ENCODE data around the gene NDUFA6.
"Not testable (repeated sequence)": the region's sequence is repeated elsewhere in the genome, so short reads cannot be mapped to it uniquely, and the experiment has no call there.

NDUFA6 gene

GRCh38 chr22:42090596-42091454 is at the start of gene NDUFA6:
TSS of gene NDUFA6 (minus strand) at chr22:42090772. CDS start at chr22:42090744, 28 bp downstream.
- Mint-ChIP-seq H3K9me3 (no peaks in the 10 kb centered on the region), H3K27me3 (no peaks in the 10 kb centered on the region), H3K4me1 (peaks cover 13 to 34% of the 10 kb centered on the region in 2 donors), H3K4me3 (peak within 1 kb of the TSS; percentile 97 to 98), H3K27ac (peak within 1 kb of the TSS; percentile 100), H3K36me3 (peaks cover 11 to 34% of the 10 kb centered on the region in 2 donors)
- ATAC-seq (replicated peaks) (peak; percentile 94 to 96), DNase-seq (peak; percentile 99)

DNA sequence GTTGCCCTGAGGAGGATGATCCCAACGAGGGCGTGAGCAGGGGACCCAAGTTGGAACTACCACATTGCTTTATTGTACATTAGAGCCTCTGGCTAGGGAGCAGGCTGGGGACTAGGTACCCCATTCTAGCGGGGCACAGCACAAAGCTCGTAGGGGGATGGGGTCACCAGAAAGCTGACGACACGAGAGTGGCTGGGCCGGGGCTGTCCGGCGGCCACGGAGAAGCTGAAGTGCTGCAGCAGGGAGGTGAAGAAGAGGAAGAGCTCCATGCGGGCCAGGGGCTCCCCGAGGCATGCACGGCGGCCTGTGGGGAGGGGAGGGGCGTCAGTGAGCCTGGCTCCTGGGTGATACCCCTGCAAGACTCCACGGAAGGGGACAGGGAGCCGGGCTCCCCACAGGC is 49.6 kb upstream of the NDUFA6 start:
- H3K9me3 Mint-ChIP-seq; ATAC-seq (replicated peaks); H3K27me3 Mint-ChIP-seq; H3K27ac Mint-ChIP-seq; DNase-seq; H3K4me3 Mint-ChIP-seq; H3K4me1 Mint-ChIP-seq: not testable (repeated sequence)
- peaks cover 22 to 34% of the 10 kb centered on the region in 2 donors for H3K36me3 Mint-ChIP-seq

DNA sequence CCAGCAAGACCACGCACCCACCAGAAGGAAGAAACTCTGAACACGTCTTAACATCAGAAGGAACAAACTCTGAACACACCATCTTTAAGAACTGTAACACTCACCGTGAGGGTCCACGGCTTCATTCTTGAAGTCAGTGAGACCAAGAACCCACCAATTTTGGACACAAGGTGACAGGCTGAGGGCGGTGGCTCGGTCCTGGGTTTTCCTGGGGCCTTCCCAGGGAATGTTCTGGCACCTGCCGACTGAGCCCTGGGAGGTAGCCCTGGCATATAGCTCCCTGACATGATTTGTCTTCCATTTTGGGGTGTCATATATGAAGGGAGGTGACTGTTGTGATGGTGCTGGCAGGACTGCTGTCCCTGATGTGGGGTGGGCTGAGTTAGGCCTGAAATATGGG is 48.9 kb upstream of the NDUFA6 start:
- not testable (repeated sequence) for H3K4me3 Mint-ChIP-seq; H3K9me3 Mint-ChIP-seq; DNase-seq; H3K4me1 Mint-ChIP-seq; H3K27ac Mint-ChIP-seq; H3K27me3 Mint-ChIP-seq; ATAC-seq (replicated peaks)
- H3K36me3 Mint-ChIP-seq: peaks cover 22 to 30% of the 10 kb centered on the region in 2 donors

GRCh38 chr22:42138972-42139371 is 48.4 kb upstream of the NDUFA6 start:
- H3K9me3 Mint-ChIP-seq: no peaks in the 10 kb centered on the region
- ATAC-seq (replicated peaks) (no peak), DNase-seq (no peak)
- H3K27ac Mint-ChIP-seq: no peak overlapping the region
- peaks cover 0 to 2% of the 10 kb centered on the region in 2 donors for H3K4me1 Mint-ChIP-seq
- peaks cover 21 to 29% of the 10 kb centered on the region in 2 donors for H3K36me3 Mint-ChIP-seq
- H3K27me3 Mint-ChIP-seq: no peaks in the 10 kb centered on the region
- H3K4me3 Mint-ChIP-seq: no peak overlapping the region

DNA sequence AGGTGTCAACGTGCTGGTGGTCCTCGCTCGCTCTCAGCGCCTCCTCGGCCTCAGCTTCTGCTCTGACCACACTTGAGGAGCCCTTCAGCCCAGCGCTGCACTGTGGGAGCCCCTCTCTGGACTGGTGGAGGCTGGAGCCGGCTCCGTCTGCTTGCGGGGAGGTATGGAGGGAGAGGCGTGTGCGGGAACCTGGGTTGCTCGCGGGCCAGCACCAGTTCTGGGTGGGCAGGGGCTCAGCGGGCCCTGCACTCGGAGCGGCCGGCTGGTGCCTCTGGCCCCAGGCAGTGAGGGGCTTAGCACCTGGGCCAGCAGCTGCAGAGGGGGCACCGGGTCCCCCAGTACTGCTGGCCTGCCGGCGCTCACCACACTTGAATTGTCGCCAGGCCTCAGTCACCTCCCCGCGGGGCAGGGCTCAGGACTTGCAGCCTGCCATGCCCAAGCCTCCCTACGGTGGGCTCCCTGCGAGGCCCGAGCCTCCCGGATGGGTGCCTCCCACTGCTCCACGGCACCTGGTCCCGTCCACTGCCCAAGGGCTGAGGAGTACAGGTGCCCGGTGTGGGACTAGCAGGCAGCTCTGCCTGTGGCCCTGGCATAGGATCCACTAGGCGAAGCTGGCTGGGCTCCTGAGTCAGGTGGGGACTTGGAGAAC is 47.7 kb upstream of the NDUFA6 start:
- H3K4me1 Mint-ChIP-seq: no peaks in the 10 kb centered on the region
- no peak overlapping the region for H3K4me3 Mint-ChIP-seq
- DNase-seq (no peak), ATAC-seq (replicated peaks) (no peak)
- no peaks in the 10 kb centered on the region for H3K27me3 Mint-ChIP-seq
- H3K9me3 Mint-ChIP-seq: no peaks in the 10 kb centered on the region
- peaks cover 20 to 27% of the 10 kb centered on the region in 2 donors for H3K36me3 Mint-ChIP-seq
- H3K27ac Mint-ChIP-seq: no peak overlapping the region

- not testable (repeated sequence) for DNase-seq, H3K27ac Mint-ChIP-seq, H3K9me3 Mint-ChIP-seq, H3K27me3 Mint-ChIP-seq, H3K4me1 Mint-ChIP-seq, H3K4me3 Mint-ChIP-seq
- H3K36me3 Mint-ChIP-seq: peaks cover 14 to 15% of the 10 kb centered on the region in 2 donors
- peak in 1 of 2 donors; percentile 44 for ATAC-seq (replicated peaks)
Observed at GRCh38 chr22:42135688-42136087, 45.1 kb upstream of the NDUFA6 start.

DNA sequence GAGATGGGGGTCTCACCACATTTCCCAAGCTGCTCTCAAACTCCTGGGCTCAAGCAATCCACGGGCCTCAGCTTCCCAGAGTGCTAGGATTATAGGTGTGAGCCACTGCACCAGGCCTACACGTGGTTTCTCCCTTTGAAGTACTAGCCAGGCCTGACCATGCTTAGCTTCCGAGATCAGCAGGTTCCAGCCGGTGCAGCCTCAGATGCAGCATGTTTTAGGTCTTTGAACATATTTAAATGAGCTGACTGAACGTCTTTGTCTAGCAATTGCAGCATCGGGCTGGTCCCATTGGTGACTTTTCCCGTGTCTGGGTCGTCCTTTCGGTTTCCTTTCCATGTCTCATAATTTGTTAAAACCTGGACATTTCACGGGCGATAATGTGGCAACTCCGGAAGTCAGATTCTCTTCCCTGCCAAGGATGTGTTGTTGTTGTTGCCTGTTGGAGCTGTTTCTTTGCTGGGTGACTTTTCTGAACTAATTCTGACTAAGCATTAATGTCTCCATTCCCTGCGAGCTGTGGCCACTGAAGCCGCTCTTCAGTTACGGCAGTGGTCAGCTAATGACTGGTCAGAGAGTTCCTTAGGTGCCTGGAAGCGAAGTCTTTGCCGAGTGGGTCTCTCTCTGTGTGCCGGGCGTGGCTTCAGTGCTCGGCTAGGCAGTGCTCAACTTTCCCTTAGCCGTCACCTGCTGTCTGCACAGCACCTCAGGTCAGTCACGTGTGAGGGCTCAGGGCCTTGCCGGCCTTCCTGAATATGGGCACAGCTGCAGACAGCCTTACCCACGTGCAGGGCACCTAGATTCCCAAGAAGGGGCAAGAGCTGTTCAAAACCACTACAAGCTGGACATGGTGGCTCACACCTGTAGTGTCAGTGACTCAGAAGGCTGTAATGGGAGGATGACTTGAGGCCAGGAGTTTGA is 43.8 kb upstream of the NDUFA6 start:
- no peaks in the 10 kb centered on the region for H3K9me3 Mint-ChIP-seq
- H3K36me3 Mint-ChIP-seq: peaks cover 5 to 6% of the 10 kb centered on the region in 2 donors
- DNase-seq (no peak), ATAC-seq (replicated peaks) (no peak)
- H3K4me3 Mint-ChIP-seq: no peak overlapping the region
- H3K27me3 Mint-ChIP-seq: no peaks in the 10 kb centered on the region
- peaks cover 0 to 2% of the 10 kb centered on the region in 2 donors for H3K4me1 Mint-ChIP-seq
- H3K27ac Mint-ChIP-seq: no peak overlapping the region

DNA sequence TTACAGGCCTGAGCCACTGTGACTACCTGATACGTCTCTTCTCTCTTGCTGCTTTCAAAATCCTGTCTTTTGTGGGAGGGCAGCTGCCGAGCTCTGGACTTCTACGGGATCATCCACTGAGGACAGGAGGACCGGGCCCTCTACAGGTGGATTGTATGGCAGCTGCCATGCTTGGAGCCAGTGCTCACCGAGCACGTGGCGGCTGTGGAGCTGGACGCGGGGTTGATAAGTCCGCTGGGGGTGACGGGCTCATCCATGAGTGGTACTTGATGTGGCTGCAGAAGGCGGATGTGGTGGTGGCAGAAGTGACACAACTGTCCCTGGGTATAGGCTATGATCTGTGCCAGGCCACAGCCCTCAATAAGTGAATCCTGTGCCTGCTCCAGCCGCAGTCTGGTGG is 41.9 kb upstream of the NDUFA6 start:
- DNase-seq (no peak), ATAC-seq (replicated peaks) (no peak)
- Mint-ChIP-seq H3K27ac (peak overlapping the region; percentile 85), H3K4me1 (peaks cover 0 to 4% of the 10 kb centered on the region in 2 donors), H3K4me3 (no peak overlapping the region), H3K36me3 (peaks cover 5 to 6% of the 10 kb centered on the region in 2 donors), H3K9me3 (no peaks in the 10 kb centered on the region), H3K27me3 (no peaks in the 10 kb centered on the region)

DNA sequence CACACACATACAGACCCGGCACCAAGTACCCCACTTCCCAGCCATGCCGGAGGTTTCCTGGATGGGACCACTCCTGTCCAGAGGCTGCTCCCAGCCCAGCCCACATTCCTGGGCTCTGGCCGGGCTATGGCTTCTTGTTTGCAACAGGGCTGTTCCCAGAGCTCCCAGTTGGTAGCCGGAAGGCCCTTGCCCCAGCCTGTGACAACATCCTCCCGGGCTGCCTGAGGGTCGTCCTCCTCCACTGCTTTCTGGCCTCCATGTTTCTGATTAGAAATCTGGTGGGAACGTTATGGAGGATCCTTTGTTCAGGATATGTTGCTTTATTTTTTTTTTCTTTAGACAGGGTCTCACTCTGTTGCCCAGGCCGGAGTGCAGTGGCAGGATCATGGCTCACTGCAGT is 41.0 kb upstream of the NDUFA6 start:
- no peak for ATAC-seq (replicated peaks)

DNA sequence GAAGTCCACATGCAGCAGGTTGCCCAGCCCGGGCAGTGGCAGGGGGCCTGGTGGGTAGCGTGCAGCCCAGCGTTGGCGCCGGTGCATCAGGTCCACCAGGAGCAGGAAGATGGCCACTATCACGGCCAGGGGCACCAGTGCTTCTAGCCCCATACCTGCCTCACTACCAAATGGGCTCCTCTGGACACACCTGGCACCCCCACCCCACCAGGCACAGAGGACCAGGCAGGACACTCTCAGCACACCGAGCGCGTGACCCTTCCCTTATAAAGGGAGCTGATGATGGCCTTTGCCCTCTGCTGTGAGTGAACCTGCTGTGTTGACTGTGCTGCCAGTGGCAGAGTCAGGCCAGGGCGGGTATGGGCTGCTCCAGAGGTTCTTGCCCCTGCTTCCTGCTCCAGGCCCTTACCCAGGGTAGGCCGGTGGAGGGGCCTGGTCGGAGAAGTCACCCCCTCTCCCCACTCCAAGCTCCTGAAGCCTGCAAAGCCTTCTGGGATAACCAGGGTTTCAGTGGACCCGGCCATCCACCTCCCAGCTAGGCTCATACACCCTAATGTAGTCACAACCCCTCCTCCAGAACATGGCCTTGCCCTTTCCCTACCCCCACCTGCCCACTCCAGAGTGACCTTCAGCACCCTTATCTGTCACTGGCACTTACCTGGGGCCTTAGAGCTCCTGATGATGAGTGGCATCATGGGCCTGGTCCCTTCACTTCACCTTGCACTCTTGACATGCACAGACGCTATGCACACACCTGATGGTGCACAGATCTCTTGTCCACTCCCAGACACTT is 40.3 kb upstream of the NDUFA6 start, which contains the start of gene CYP2D6:
CYP2D6 (minus strand) TSS at position 172 of the 793 bp plus-strand sequence; CDS start at position 153, 19 bp downstream.
- H3K4me1 Mint-ChIP-seq, DNase-seq, H3K27me3 Mint-ChIP-seq, H3K4me3 Mint-ChIP-seq, H3K9me3 Mint-ChIP-seq: not testable (repeated sequence)
- Mint-ChIP-seq H3K27ac (peak within 1 kb of the TSS; percentile 38), H3K36me3 (peaks cover 11 to 13% of the 10 kb centered on the region in 2 donors)
- ATAC-seq (replicated peaks): peak; percentile 12 to 22

More for the DNA sequence above, 41.0 kb upstream of the NDUFA6 start:
- no peak for DNase-seq
- H3K27me3 Mint-ChIP-seq: no peaks in the 10 kb centered on the region
- no peaks in the 10 kb centered on the region for H3K9me3 Mint-ChIP-seq
- H3K4me1 Mint-ChIP-seq: peaks cover 0 to 4% of the 10 kb centered on the region in 2 donors
- H3K27ac Mint-ChIP-seq: no peak overlapping the region
- H3K4me3 Mint-ChIP-seq: no peak overlapping the region
- peaks cover 5 to 6% of the 10 kb centered on the region in 2 donors for H3K36me3 Mint-ChIP-seq

DNA sequence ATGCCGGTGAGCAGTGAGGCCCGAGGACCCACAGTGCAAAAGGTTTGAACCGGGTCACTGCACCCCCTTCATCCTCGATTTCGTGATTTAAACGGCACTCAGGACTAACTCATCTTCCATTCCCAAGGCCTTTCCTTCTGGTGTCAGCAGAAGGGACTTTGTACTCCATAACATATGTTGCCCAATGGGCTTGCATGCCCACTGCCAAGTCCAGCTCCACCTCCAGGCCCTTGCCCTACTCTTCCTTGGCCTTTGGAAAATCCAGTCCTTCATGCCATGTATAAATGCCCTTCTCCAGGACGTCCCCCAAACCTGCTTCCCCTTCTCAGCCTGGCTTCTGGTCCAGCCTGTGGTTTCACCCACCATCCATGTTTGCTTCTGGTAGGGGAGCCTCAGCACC is 39.6 kb upstream of the NDUFA6 start:
- not testable (repeated sequence) for ATAC-seq (replicated peaks); H3K27ac Mint-ChIP-seq; H3K4me3 Mint-ChIP-seq; H3K4me1 Mint-ChIP-seq; H3K27me3 Mint-ChIP-seq; DNase-seq; H3K9me3 Mint-ChIP-seq
- peaks cover 11 to 14% of the 10 kb centered on the region in 2 donors for H3K36me3 Mint-ChIP-seq

DNA sequence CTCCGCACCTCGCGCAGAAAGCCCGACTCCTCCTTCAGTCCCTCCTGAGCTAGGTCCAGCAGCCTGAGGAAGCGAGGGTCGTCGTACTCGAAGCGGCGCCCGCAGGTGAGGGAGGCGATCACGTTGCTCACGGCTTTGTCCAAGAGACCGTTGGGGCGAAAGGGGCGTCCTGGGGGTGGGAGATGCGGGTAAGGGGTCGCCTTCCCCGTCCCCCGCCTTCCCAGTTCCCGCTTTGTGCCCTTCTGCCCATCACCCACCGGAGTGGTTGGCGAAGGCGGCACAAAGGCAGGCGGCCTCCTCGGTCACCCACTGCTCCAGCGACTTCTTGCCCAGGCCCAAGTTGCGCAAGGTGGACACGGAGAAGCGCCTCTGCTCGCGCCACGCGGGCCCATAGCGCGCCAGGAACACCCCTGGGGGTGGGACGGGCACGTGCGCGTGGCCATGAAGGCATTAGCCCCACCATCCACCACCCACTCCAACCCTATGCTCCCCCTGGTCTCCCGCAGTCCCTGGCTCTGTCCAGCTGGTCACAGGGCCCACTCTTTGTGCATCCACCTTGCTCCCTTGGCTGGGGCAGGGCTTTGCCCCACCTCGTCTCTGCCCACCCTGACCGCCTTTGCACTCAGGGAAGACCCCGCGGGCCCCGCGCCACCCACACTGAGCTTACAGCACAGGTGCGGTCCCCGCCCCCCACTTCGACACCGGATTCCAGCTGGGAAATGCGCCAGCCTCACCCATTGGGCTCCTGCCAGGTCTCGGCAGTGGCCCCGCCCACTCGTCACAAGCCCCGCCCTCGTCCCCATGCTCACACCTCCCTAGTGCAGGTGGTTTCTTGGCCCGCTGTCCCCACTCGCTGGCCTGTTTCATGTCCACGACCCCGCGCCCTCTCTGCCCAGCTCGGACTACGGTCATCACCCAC is 38.5 kb upstream of the NDUFA6 start:
- not testable (repeated sequence) for H3K27me3 Mint-ChIP-seq; H3K4me1 Mint-ChIP-seq; H3K9me3 Mint-ChIP-seq; H3K4me3 Mint-ChIP-seq; DNase-seq; ATAC-seq (replicated peaks); H3K27ac Mint-ChIP-seq
- H3K36me3 Mint-ChIP-seq: peaks cover 11 to 14% of the 10 kb centered on the region in 2 donors

Measured in stimulated activated naive B cell treated with anti-CD40 and anti-IgM and Interleukin-4, amounts not matched to agents 10 μg/mL and 1 μg/mL and 100 μg/mL, for 72 hours (primary cell).